Breast epithelium (tissue), 3 donors: ENCODE data around the gene OPCML.

Source experiments
- CTCF ChIP-seq, 3 donors: fragments of 450-650 bp; IDR thresholded peaks; one replicate each; pipeline ENCODE4 v1.5.1; 2016 to 2017; ENCODE audit warnings: antibody characterized with exemption in 3 of 3, mild to moderate bottlenecking in 3 of 3, moderate library complexity in 3 of 3
- POLR2AphosphoS5 ChIP-seq, 3 donors: sonication (generic); formaldehyde crosslinking; IDR thresholded peaks; one replicate each; pipeline ENCODE4 v1.6.1; 2017; ENCODE audit warnings: antibody characterized with exemption in 3 of 3

DNA sequence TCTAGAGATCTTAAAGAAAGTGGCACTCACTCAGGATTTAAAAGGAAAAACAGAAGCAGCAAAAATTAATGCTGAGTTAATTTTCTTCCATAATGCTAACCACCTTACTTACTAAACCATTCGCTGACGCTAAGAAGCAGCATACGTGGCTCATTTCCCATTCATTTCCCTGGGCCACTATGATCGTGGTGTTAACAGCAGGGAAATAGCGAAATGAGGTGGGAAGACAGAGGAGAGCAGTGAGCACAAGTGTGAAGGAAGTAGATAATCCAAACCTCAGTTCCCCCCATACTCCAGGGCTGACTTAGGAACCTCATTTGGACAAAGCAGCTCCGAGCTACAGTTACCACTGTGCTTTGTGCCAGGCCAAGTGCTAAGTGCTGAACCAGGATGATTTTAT, 723.2 kb downstream of the OPCML start:
- no peak for TF ChIP-seq CTCF (IDR thresholded peaks at IDR 0.05)
- no peak for TF ChIP-seq POLR2AphosphoS5 (IDR thresholded peaks at IDR 0.05)
